GM21367 (cell line): Measurements from ENCODE around the gene NUF2.
"Not testable (repeated sequence)": the region's sequence is repeated elsewhere in the genome, so short reads cannot be mapped to it uniquely, and the experiment has no call there.

Experiments used
- ATAC-seq: cut with Tn5 transposase; IDR thresholded peaks from one replicate; pipeline ENCODE4 v1.9.1; 2021; ENCODE audit not compliant: unreplicated experiment

The NUF2 gene

DNA sequence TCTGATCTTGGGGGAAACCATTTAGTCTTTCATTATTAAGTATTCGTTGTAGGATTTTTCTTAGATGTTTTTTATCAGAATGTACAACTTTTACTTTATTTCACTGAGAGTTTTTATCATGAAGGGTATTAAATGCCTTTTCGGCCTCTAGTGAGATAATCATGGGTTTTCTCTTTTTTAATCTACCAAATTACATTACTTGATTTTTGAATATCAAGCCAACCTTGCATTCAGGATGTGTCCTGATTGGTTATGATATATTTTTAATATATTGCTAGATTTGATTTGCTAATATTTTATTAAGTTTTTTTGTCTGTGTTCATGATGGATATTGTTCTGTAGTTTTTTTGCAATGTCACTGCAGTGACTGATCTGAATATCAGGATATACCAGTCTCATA lies 9.4 kb downstream of the NUF2 start:
- no peak for ATAC-seq

DNA sequence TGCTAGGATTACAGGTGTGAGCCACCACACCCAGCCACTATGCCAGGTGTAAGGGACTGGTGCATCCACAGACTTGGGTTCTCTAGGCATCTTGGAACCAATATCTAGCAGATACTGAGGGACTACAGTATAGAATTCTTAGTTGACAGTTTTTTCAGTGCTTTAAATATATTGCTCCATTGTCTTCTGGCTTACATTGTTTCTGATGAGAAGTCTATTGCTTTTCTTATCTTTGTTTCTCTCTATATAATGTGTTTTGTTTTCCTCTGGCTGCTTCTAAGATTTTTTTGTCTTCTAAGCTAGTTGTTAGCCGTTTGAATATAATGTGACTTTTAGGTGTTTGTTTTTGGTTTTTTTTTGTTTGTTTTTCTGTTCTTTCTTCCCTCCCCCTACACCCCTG lies 13.5 kb downstream of the NUF2 start:
- ATAC-seq: no peak

DNA sequence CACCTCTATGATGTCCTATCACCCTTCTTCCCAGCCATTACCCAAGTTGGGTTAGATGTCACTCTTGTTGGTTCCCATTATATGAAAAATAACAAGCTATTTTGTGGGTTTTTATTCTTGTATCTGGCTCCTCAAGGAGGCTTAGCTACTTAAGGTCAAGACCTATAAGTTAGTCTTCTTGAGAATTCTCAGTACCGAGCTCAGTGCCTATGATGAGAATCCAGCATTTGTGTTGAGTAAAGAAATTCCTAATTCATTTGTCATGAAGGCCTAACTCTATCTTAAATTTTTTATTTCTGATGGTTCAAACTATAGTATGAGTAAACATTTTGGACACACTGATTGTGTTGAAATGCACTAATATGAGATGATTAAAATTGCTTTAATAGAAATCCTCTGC lies 15.9 kb downstream of the NUF2 start:
- ATAC-seq: no peak

DNA sequence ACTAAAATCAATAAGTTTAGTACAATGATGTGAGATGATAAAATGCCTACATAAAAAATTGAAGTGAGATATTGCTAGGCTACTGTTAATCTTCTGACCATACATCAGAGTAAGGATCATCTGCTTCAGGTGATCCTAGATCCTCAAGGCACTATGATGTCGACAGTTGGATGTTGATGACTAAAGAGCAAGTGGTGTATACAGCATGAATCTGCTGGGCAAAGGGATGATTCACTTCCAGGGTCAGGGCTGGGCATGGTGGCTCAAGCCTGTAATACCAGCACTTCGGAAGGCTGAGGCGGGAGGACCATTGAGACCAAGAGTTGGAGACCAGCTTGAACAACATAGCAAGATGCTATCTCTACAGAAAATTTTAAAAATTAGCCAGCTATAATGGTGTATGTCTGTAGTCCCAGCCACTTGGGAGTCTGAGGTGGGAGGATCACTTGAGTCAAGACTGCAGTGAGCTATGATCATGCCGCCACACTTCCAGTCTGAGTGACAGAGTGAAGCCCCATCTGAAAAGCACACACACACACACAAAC lies 24.6 kb downstream of the NUF2 start:
- no peak for ATAC-seq

DNA sequence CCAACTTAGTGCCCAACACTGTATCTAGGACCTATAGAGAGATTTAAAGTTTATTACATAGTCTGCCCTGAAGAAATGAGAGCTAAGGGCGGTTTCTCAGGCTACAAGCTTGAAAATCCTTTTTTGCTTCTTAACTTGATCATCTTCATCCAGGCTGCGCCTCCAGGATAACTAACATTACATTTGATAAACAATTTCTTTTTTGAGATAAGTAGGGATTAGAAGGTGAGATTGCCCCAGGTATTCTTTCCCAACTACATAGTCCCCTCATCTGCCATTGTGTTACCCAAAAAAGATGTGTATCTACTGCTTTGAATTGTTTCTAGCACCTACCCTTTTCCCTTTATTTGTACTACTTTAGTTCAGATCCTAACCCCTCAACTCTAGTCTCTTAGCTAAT lies 25.4 kb downstream of the NUF2 start:
- ATAC-seq: no peak

DNA sequence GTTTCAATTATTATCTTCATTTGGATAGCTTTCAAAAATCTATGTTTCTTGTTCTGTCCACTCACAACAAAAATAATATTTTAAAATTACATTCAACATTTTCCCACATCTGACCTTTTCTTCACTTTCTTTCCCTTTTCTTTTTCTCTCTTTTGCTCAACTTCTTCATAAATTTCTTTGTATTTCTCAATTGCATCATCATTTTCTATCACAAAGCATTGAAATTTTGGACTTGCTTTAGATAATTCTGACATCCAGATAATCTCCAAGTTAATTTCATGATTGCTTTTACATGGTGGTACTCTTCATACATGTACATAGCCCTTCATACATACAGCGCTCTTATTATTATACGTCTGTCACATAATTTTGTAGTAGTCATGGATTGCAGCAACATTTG lies 30.2 kb downstream of the NUF2 start:
- no peak for ATAC-seq

DNA sequence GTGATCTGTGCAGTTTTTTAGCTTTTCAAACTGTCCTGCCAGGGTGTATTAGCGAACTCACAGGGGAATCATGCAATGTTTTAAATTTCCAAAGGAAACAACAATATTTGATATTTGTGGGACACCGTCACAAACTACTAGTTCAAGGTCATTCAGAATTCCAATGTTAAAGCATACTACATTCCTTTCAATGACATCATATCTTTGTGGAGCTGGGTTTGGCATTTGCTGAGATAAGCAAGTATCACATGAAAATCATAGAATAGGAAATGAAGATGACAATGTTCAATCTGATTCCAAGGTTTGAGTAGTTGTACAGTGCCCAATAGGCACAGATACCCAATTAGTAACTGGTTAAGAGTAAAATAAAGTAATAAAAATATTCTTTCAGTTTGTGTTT lies 35.6 kb downstream of the NUF2 start:
- no peak for ATAC-seq

DNA sequence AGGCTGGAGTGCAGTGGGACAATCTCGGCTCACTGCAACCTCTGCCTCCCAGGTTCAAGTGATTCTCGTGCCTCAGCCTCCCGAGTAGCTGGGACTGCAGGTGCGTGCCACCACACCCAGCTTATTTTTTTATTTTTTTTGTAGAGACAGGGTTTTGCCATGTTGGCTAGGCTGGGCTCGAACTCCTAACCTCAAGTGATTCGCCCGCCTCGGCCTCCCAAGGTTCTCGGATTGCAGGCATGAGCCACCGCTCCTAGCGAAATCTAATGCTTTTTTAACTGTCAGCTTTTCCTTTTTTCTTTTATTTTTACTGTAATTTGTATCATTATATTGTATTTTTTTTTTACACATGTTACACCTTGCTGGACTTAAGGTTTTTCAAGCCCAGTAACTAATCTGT lies 36.4 kb downstream of the NUF2 start:
- not testable (repeated sequence) for ATAC-seq

DNA sequence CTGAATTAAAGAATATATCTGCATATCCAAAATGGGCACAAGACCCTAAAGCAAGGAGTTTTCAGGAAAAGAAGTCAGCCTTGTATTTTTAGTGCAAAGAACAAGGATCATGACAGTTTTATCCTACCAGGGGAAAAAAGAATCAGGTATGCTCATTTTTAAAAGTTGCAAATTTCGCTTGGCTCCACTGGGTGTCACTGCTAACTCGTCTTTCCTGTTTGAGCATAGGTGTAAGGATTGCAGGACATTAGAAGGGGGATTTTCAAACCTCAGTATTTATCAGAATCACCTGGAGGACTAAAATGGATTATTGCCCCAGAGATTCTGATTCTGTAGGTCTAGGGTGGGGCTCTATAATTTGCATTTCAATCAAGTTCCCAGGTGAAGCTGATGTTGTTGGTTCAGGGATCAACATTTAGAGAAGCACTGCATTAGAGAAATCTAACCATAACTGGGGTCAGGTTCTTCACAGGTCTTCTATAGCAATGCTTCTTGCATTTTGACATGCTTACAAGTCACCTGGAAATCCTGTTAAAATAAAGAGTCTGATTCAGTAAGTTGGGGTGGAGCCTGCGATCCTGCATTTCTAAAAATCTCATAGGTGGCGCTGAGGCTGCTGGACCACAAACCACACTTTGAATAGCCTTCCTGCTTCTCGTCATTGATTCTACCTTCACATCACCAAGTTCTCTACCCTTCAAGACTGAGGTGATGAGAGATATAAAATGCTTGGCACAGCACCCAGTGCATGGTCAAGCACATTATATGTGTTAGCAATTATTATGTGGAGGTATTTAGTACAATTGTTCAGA lies 39.6 kb downstream of the NUF2 start:
- ATAC-seq: no peak

DNA sequence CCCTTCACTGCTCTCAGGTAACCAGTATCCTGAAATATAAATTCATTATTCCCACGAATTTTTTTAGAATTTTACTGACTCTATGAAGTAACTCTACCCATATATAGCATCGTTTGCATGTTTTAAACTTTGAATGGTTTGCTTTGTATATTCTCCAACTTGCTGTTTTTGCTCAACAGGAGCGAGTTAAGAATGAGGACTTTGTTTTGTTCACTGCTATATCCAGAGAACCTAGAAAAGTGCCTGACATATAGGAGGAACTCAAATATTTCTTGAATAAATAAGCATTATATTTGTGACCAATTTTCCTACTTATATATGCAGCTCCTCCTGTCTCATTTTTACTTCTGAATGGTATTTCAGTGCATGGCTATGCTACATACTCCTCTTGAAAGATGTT lies 43.4 kb downstream of the NUF2 start:
- ATAC-seq: no peak

DNA sequence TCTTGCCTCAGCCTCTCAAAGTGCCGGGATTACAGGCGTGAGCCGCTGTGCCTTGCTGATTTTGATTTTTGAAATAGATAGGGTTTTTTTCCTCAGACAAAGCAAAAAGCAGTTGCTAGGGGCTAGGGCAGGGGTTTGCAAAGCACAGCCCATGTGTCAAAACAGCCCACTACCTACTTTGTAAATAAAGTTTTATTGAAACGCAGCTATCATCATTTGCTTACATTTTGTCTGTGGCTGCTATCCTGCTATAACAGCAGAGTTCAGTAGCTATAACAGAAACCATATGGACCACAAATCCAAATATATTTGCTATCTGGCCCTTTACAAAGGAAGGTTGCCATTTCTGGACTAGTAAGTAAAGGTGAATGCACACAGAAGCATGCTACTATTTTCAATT lies 44.8 kb downstream of the NUF2 start:
- no peak for ATAC-seq

DNA sequence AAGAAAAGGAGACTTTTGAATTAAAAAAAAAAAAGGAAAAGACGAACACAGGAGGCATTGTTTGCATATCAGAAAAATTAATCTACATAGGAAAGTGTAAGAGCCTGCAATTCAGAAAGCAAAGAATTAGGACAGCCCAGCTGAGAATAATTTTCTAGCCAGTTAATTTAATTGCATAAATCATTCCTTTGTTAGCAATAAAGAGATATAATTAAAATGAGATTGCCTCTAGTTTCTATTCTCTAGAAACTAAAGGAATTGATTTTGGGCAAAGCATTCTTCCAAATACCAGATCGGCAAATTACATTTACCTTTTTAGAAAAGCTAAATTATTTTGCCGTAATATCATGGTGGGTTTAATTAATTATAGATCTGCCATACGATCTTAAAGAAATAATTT lies 46.0 kb downstream of the NUF2 start:
- ATAC-seq: no peak

DNA sequence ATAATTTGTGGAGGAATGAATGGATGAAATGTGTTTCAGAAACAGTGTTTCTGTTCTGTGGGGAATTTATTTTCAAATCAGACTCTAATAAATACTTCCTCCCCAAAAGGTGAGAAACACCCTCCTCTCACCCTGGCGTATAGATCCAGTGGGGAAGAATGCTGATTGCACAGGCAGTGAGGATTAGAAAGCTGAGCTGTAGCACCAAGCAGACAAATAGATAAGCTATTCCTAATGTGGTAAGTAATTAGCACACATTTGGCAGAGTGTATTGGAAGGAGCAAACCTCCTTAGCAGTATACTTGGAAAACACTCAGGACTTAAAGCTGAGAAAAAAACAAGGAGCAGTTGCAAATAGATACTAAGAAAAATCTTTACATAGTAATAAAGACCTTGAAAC lies 50.8 kb downstream of the NUF2 start:
- ATAC-seq: no peak

DNA sequence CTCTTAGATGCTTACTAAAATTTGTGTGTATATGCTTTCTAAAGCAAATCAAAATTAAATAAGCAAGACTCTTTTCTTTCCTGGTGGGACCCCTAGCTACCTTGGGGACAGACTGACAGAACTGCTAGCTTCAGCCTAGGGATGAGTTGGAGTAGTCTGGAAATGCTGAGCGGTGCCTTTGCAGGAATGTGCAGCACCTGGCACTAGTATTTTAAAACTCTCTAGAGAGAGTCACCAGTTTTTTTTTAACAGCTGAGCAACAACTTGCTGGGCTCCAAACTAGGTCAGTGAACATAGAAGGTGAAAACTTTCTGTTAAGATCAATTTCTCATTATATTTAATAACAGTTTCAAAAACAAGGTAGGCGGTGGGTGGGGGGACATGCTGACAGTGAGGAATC lies 56.8 kb downstream of the NUF2 start:
- ATAC-seq: no peak

DNA sequence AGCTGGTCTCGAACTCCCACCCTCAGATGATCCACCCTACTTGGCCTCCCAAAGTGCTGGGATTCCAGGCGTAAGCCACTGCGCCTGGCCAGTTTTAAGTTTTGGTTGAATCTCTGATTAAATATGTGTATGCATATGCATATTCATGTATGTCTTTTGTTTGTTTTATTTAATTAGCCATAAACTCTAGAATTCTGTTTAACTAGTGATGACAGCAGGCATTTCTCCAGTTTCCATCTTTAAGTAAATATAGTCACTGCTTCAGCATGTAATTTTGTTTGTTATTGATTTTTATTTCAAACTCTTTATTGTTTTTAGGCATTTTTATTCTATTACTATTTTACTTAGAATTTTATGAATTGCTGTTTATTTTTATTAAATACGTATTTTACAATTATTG lies 58.0 kb downstream of the NUF2 start:
- ATAC-seq: no peak

DNA sequence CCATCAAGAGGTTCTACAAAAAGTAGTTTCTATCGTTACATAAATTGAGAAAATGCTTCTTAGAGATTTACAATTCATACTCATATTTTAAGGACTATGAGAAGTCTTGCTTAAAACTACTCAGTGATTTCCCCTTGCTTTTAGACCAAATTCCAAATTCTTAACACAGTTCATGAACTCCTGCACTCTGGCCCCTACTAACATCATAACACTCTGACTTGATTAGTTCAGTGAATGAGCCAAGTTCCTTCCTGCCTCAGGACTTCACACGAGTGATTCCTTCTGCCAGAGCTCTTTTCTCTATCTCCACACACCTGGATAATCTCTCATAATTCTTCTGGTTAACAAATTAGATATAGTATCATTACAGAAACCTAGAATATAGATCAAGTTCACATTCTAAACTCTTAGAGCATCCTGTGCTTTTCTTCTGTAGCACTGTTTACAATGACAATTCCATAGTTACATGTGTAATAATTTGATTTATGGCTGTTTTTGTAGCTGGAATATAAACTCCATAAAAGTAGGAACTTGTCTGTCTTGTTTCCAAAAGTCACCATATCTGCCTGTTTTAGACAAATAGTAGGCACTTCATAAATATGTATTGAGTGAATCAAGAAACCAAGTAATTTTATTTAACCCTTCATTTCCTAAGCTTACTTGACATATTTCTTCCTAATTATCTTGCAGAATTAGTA lies 59.9 kb downstream of the NUF2 start:
- no peak for ATAC-seq

DNA sequence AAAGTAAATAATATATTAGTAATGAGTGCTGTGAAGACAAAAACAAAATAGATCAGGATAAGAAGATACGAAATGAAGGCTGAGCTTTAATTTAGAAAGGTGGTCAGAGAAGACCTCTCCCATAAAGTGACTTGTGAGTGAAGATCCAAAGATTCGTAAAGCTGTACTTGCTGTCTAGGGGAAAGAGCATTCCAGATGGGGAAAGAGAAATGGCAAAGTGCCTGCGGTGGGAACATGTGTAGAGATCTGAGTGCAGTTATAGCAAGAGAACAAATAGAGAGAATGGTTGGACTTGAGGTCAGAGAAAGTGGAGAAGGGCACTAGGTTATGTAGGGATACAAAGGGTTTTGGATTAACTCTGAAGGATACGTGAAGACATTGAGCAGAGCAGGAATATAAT lies 60.6 kb downstream of the NUF2 start:
- no peak for ATAC-seq

DNA sequence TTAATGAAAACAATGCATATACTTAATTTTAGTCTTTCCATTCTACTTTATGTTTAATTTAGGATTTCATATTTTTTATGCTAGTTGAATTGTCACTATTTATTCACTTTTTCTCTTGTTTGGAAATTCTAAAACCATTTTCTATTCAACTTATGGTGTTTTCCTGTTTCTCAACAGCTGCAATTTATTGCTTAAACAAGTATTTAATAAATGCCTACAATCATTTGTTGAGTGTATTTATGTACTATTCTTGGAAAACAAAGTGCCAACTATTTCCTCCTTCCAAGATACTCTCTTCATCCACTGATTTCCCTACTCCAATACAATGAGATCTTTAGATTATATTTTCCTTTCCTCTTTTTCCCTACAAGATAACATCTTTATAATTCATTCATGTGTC lies 65.4 kb downstream of the NUF2 start:
- no peak for ATAC-seq

DNA sequence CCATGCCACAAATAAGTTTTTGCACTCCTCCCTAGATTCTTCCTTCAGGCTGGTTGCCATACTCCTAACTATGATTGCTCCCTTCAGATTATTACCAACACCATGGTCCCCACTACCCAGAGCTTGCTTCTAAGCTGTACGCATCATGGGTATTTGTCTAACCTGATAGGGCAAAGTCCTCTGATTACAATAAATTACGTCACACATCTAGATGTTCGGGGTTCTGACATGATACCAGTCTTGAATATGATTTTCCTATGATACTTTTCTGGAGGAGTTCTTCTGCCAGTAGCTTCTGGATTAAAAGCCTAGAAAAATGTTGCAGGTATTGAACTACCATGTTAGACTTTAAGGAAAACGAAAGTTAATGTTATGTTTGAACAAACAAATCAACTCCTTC lies 67.2 kb downstream of the NUF2 start:
- no peak for ATAC-seq

DNA sequence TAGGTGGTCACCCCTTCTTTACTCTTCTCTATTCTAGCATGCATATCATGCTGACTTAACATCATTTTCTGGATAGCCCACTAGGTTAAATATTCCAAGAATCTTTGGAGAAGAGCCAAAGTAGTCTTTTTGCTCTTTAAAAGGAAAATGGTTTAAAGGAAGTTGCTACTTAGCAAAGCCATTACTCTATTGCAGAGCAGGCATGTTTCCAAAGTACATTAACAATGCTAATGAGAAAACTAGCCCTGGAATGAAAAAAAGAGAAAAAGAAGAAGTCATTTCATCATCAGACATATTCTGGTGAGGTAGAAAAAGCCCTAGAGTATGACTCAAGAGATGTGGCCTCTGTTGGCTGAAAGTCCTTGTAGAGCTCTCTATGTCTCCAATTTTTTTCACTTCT lies 74.0 kb downstream of the NUF2 start:
- no peak for ATAC-seq

DNA sequence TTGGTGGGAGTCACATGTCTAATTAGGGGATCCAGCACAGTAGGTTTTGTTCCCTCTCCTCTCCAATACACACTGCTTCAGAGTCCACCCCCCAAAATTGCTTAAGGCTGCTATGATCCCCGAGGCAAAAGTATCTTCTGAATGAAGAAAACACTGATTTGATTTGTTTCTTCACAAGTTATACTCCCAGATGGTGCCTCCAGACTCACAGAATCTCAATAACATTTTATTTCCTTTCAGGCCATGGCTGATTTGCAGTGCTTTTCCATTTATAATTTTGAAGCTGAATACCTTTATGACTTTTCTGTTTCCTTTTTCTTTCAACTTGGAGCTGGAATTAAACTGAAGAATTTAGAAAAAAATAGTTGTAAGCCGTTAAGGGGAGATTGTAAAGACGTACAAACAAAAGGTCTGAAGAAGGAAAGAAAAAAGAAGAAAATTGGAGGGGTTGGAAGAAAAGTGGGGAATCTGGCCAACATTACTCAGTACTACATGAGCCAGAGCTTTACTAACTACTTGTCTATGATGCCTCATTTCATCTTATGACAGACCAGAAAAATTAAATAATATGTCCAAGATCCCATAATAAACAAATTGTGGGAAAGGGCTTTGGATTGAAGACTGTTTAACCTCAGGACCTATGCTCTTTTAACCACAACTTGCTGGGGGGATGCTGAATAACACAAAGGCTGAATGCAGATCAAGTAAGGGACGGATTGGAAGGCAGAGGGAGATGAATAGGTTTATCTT lies 75.9 kb downstream of the NUF2 start:
- ATAC-seq: no peak

DNA sequence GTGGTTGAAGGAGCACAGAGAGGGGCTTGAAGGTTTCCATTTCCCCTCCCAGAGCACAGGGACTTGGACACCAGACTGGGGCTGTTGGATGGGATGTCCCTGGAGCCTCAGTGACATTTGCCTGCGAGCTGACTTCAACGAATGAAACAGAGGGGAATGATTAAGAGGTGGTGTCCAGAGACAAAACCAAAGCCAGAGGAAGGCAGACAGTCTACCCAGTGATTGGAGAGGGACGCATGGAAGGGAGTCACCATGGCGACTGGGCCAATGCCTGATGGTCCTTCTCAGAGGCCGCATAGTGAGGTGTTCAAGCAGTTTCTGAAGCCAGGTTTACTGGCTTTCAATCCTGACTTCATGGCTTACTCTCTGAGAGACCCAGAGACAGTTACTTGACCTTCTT lies 77.2 kb downstream of the NUF2 start:
- ATAC-seq: no peak
